Peyer's patch (tissue), 4 donors: Measurements from ENCODE around the gene SCD. TPM values are rescaled to one million over a fixed set of nuclear protein-coding genes. Genes with fewer than 3 reads are reported as not detected.
"Not testable (repeated sequence)": the region's sequence is repeated elsewhere in the genome, so short reads cannot be mapped to it uniquely, and the experiment has no call there.

Experiments
- DNase-seq, 3 donors: peaks; one replicate each; pipeline ENCODE4 v3.0.0-alpha.2; 2017 to 2019
- H3K27ac ChIP-seq, 4 donors: fragments of 200-600 bp; sonication (generic); one replicate each; pipeline ENCODE4 v1.5.1; 2016 to 2019
- H3K27me3 ChIP-seq, 2 donors: fragments of 200-600 bp; sonication (generic); one replicate each; pipeline ENCODE4 v1.5.1; 2019
- H3K36me3 ChIP-seq, 3 donors: fragments of 200-600 bp; sonication (generic); one replicate each; pipeline ENCODE4 v1.5.1; 2016 to 2019
- H3K4me1 ChIP-seq, 4 donors: fragments of 200-600 bp; sonication (generic); one replicate each; pipeline ENCODE4 v1.5.1; 2016 to 2019
- H3K4me3 ChIP-seq, 4 donors: fragments of 200-600 bp; sonication (generic); 1 replicate in 3 of 4; 2 replicates in 1 of 4; pipeline ENCODE4 v1.5.1; 2016 to 2019; ENCODE audit warnings: mild to moderate bottlenecking in 1 of 4
- H3K9me3 ChIP-seq, 4 donors: fragments of 200-600 bp; sonication (generic); one replicate each; pipeline ENCODE4 v1.5.1; 2016 to 2019; ENCODE audit warnings: mild to moderate bottlenecking in 1 of 4
- POLR2A ChIP-seq, 2 donors: fragments of 450-650 bp; IDR thresholded peaks; one replicate each; pipeline ENCODE4 v1.5.1; 2017; ENCODE audit warnings: antibody characterized with exemption in 2 of 2, mild to moderate bottlenecking in 2 of 2, moderate library complexity in 2 of 2
- total RNA-seq, 4 donors: library from RNA; depleted of rRNA; stranded (reverse); fragments of >200 nt; gene quantifications; one replicate each; pipeline ENCODE4 v1.1.0, GENCODE V29; 2016
- TF ChIP-seq, protein P1 (sequence below), 6 experiments: fragments of 450-650 bp in 4 of 6; fragments of 200-600 bp in 2 of 6; sonication (generic) in 1 of 6; IDR thresholded peaks; one replicate each; pipeline ENCODE4 v1.5.1; 2017 to 2019; ENCODE audit warnings: antibody characterized with exemption in 6 of 6, mild to moderate bottlenecking in 3 of 6, moderate library complexity in 1 of 6

Gene SCD
- total RNA-seq, 4 donors from 2014 or later, result 7.8 to 69.9 (median 34.2) TPM

GRCh38 chr10:100373298-100374199, 26.5 kb downstream of the SCD start:
- H3K4me1 ChIP-seq, result peaks cover 0 to 48% (median 17%) of the 10 kb centered on the region in 4 donors
- H3K36me3 ChIP-seq, result no peaks in the 10 kb centered on the region
- H3K27ac ChIP-seq, result peak overlapping the region; percentile 78 to 95 (median 89)
- H3K4me3 ChIP-seq, result peak overlapping the region; percentile 39 to 63 (median 56)
- DNase-seq, result peak; percentile 98 to 99 (median 98)
- H3K27me3 ChIP-seq, result no peaks in the 10 kb centered on the region
- no peaks in the 10 kb centered on the region for H3K9me3 ChIP-seq
- TF ChIP-seq POLR2A (IDR thresholded peaks at IDR 0.05), result peak; percentile 6 to 49
- TF ChIP-seq, protein P1, sequence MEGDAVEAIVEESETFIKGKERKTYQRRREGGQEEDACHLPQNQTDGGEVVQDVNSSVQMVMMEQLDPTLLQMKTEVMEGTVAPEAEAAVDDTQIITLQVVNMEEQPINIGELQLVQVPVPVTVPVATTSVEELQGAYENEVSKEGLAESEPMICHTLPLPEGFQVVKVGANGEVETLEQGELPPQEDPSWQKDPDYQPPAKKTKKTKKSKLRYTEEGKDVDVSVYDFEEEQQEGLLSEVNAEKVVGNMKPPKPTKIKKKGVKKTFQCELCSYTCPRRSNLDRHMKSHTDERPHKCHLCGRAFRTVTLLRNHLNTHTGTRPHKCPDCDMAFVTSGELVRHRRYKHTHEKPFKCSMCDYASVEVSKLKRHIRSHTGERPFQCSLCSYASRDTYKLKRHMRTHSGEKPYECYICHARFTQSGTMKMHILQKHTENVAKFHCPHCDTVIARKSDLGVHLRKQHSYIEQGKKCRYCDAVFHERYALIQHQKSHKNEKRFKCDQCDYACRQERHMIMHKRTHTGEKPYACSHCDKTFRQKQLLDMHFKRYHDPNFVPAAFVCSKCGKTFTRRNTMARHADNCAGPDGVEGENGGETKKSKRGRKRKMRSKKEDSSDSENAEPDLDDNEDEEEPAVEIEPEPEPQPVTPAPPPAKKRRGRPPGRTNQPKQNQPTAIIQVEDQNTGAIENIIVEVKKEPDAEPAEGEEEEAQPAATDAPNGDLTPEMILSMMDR (IDR thresholded peaks at IDR 0.05), result no peak

DNA sequence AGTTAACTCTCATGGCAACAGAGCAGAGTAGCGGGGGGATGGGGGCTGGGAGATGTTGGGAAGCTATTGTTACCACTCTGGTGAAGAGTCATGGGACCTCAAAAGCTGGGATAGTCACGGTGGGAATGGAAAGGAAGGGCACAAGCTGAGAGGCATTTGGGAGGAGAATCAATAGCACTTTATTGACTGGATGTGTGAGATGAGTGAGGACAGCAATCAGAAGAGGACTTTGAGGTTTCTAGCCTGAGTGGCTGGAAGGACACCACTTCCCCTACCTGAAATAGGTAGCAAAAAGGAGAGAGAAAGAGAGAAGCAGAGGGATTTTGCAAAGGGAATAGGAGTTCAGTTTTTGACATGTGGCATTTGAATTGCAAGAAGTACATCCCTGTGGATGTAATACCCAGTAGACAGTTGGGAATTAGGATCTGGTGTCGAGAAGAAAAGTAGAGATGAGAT, 27.2 kb downstream of the SCD start:
- no peak for DNase-seq
- peak overlapping the region; percentile 78 to 95 (median 89) for H3K27ac ChIP-seq
- peak overlapping the region; percentile 39 to 63 (median 56) for H3K4me3 ChIP-seq
- no peaks in the 10 kb centered on the region for H3K9me3 ChIP-seq
- TF ChIP-seq, protein P1 (IDR thresholded peaks at IDR 0.05), result no peak
- TF ChIP-seq POLR2A (IDR thresholded peaks at IDR 0.05), result peak in 1 of 2 donors; percentile 13
- H3K27me3 ChIP-seq, result no peaks in the 10 kb centered on the region
- H3K4me1 ChIP-seq, result peaks cover 0 to 48% (median 17%) of the 10 kb centered on the region in 4 donors
- H3K36me3 ChIP-seq, result no peaks in the 10 kb centered on the region

DNA sequence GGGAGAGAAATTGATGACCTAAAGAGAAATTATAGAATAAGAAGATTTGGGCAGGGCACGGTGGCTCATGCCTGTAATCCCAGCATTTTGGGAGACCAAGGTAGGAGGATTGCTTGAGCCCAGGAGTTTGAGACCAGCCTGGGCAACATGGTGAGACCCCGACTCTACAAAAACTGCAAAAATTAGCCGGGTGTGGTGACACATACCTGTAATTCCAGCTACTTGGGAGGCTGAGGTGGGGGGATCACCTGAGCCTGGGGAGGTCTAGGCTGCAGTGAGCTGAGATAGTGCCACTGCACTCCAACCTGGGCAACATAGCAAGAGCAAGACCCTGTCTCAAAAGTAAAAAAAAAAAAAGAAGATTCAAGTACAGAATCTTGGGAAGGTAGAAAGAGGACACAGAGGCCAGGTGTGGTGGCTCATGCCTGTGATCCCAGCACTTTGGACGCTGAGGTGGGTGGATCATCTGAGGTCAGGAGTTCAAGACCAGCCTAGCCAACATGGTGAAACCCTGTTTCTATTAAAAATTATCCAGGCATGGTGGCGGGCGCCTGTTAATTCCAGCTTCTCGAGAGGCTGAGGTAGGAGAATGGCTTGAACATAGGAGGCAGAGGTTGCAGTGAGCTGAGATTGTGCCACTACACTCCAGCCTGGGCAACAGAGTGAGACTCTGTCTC, 27.8 kb downstream of the SCD start:
- DNase-seq, result peak in 1 of 3 donors; percentile 60
- H3K4me1 ChIP-seq, result peaks cover 0 to 48% (median 17%) of the 10 kb centered on the region in 4 donors

DNA sequence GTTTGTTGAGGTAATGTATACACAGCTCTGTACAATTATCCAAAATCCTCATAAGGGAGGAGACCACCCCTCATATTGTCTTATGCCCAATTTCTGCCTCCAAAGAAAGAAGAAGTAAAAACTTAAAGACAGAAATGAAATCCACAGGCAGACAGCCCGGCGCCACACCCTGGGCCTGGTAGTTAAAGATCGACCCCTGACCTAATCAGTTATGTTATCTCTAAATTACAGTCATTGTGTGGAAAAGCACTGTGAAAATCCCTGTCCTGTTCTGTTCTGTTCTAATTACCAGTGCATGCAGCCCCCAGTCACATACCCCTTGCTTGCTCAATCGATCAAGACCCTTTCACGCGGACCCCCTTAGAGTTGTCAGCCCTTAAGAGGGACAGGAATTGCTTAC, 29.6 kb downstream of the SCD start:
- not testable (repeated sequence) for H3K9me3 ChIP-seq, DNase-seq, H3K4me3 ChIP-seq, H3K27me3 ChIP-seq, H3K36me3 ChIP-seq
- Histone ChIP-seq H3K27ac (peak overlapping the region in 2 of 4 donors; percentile 46 to 55), H3K4me1 (peaks cover 0 to 30% (median 8%) of the 10 kb centered on the region in 4 donors)

More for the DNA sequence above, 27.8 kb downstream of the SCD start:
- H3K9me3 ChIP-seq, H3K36me3 ChIP-seq, H3K27me3 ChIP-seq: not testable (repeated sequence)
- H3K4me3 ChIP-seq, result peak overlapping the region in 3 of 4 donors; percentile 39 to 63 (median 58)
- H3K27ac ChIP-seq, result peak overlapping the region in 3 of 4 donors; percentile 78 to 95 (median 91)

DNA sequence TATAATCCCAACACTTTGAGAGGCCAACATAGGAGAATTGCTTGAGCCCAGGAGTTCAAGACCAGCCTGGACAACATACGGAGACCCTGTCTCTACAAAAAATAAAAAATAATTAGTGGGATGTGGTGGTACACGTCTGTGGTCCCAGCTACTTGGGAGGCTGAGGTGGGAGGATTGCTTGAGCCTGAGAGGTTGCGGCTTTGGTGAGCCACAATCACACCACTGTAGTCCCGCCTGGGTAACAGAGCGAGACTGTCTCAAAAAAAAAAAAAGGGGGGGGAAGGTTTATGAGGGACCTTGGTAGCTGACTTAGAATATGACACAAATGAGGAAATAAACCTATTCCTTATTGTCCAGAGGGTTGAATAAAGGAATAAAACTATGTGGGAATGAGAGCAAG, 30.8 kb downstream of the SCD start:
- H3K27me3 ChIP-seq, result no peaks in the 10 kb centered on the region
- H3K4me3 ChIP-seq, result no peak overlapping the region
- H3K36me3 ChIP-seq, result no peaks in the 10 kb centered on the region
- peaks cover 0 to 18% (median 4%) of the 10 kb centered on the region in 4 donors for H3K4me1 ChIP-seq
- H3K9me3 ChIP-seq, result no peaks in the 10 kb centered on the region
- DNase-seq, result no peak
- no peak overlapping the region for H3K27ac ChIP-seq
- TF ChIP-seq POLR2A (IDR thresholded peaks at IDR 0.05), result no peak
- TF ChIP-seq, protein P1 (IDR thresholded peaks at IDR 0.05), result no peak

DNA sequence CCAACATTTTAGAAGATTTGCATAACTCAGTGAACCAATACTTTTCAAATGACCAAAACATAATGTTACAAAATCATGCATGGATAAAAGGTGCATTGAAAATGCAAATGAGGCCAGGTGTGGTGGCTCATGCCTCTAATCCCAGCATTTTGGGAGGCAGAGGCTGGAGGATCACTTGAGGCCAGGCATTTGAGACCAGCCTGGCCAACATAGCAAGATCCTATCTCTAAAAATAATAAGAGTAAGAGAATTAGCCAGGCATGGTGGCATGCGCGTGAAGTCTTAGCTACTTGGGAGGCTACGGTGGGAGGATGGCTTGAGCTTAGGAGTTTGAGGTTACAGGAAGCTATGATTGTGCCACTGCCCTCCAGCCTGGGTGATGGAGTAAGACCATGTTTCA, 33.4 kb downstream of the SCD start:
- Histone ChIP-seq H3K27me3 (no peaks in the 10 kb centered on the region), H3K9me3 (no peaks in the 10 kb centered on the region), H3K27ac (no peak overlapping the region), H3K4me3 (no peak overlapping the region), H3K4me1 (peaks cover 0 to 4% (median 0%) of the 10 kb centered on the region in 4 donors), H3K36me3 (no peaks in the 10 kb centered on the region)
- no peak for TF ChIP-seq POLR2A (IDR thresholded peaks at IDR 0.05)
- TF ChIP-seq, protein P1 (IDR thresholded peaks at IDR 0.05), result no peak
- no peak for DNase-seq
